Prostate gland (tissue), 2 donors: Measurements from ENCODE around the gene FGGY.

Experiments used
- CTCF ChIP-seq, 4 experiments: fragments of 200-600 bp in 2 of 4; fragments of 450-650 bp in 2 of 4; sonication (generic) in 2 of 4; IDR thresholded peaks; 1 replicate in 3 of 4; 2 replicates in 1 of 4; pipeline ENCODE4 v1.5.1; 2016 to 2019; ENCODE audit warnings: antibody characterized with exemption in 4 of 4, mild to moderate bottlenecking in 2 of 4, moderate library complexity in 2 of 4
- POLR2A ChIP-seq: fragments of 450-650 bp; IDR thresholded peaks from one replicate; pipeline ENCODE4 v1.6.1; 2016; ENCODE audit warnings: antibody characterized with exemption, mild to moderate bottlenecking

- TF ChIP-seq CTCF (IDR thresholded peaks at IDR 0.05) (no peak), POLR2A (no peak)
Observed at GRCh38 chr1:59248758-59249157, 48.1 kb upstream of the FGGY start.
